ENCODE data around the gene PRTG.

DNA sequence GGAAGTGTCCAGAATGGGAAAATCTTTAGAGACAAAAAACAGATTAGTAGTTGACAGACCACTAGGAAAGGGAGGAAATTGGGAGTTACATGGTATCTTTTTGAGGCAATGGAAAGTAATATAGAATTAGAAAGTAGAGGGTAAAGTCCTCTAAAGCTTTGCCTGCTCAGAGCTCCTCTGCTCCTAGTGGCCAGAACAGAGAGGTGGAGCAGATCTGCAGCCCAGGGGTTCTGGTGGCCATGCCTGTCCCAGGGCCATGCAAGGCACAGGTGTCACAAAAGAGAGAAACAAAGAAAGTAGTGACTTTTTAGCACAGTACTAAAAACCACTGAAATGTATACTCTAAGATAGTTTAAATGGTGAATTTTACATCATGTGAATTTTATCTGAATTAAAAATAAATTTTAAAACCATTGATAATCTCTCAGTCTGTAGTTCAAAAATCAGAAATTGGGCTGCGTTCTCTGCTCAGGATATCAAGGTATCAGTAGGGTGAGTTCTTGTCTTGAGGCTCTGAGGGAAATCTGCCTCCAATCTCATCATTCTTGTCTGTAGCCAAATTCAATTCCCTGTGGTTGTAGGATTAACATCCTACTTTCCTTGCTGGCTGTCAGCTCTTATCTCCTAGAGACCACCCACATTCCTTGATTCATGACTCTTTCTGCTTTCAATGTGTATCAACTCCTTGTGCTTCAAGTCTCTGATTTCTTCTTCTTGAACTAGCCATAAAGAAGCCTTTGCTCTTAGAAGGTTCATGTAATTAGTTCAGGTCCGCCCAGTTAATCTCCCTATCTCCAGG is 178.4 kb downstream of the PRTG start:
- TF ChIP-seq, protein P1, sequence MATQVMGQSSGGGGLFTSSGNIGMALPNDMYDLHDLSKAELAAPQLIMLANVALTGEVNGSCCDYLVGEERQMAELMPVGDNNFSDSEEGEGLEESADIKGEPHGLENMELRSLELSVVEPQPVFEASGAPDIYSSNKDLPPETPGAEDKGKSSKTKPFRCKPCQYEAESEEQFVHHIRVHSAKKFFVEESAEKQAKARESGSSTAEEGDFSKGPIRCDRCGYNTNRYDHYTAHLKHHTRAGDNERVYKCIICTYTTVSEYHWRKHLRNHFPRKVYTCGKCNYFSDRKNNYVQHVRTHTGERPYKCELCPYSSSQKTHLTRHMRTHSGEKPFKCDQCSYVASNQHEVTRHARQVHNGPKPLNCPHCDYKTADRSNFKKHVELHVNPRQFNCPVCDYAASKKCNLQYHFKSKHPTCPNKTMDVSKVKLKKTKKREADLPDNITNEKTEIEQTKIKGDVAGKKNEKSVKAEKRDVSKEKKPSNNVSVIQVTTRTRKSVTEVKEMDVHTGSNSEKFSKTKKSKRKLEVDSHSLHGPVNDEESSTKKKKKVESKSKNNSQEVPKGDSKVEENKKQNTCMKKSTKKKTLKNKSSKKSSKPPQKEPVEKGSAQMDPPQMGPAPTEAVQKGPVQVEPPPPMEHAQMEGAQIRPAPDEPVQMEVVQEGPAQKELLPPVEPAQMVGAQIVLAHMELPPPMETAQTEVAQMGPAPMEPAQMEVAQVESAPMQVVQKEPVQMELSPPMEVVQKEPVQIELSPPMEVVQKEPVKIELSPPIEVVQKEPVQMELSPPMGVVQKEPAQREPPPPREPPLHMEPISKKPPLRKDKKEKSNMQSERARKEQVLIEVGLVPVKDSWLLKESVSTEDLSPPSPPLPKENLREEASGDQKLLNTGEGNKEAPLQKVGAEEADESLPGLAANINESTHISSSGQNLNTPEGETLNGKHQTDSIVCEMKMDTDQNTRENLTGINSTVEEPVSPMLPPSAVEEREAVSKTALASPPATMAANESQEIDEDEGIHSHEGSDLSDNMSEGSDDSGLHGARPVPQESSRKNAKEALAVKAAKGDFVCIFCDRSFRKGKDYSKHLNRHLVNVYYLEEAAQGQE (IDR thresholded peaks at IDR 0.05; ENCODE audit: insufficient read depth in 1 of 2, low read depth in 2 of 2, low read length in 2 of 2), result no peak
- TF ChIP-seq FOXP2 (optimal IDR thresholded peaks at IDR 0.05; ENCODE audit: borderline replicate concordance, extremely low read depth, extremely low read length, insufficient read depth) (no peak), POLR2AphosphoS5 (IDR thresholded peaks at IDR 0.05; ENCODE audit: low read depth, low read length) (no peak), SIN3A (IDR thresholded peaks at IDR 0.05; ENCODE audit: borderline replicate concordance, insufficient read depth, low read length) (no peak), TAF1 (IDR thresholded peaks at IDR 0.05; ENCODE audit: borderline replicate concordance, insufficient read depth, low read length) (no peak)
